ENCODE measurements around the gene NAAA. TPM values are rescaled to one million over a fixed set of nuclear protein-coding genes. Genes with fewer than 3 reads are reported as not detected.

The NAAA gene
- total and polyA plus RNA-seq, 2 donors (not counting 1 experiment from before 2014, with no cell fraction given): 51.4 to 55.2 TPM

- no peak overlapping the region for H3K4me2 ChIP-seq (replicated peaks; ENCODE audit: low read depth, low read length, poor library complexity, severe bottlenecking)
- H3K4me1 ChIP-seq (ENCODE audit: control insufficient read depth in 2 of 2, insufficient read depth in 2 of 2, low read length in 2 of 2): no peaks in the 10 kb centered on the region
- intact Hi-C loops (cut with micrococcal nuclease): no loop called here
- no peaks in the 10 kb centered on the region for H3K9me3 Mint-ChIP-seq (ENCODE audit: insufficient read depth)
- peaks cover 0 to 66% of the 10 kb centered on the region in 2 experiments for H3K36me3 ChIP-seq (replicated peaks in 1 of 2; ENCODE audit: control extremely low read depth in 1 of 2, control insufficient read depth in 1 of 2, extremely low read depth in 1 of 2, insufficient read depth in 2 of 2, low read length in 1 of 2)
- H4K20me1 ChIP-seq (ENCODE audit: control insufficient read depth, insufficient read depth, low read length, poor library complexity, severe bottlenecking): no peaks in the 10 kb centered on the region
- no peak overlapping the region for H3K9ac ChIP-seq (ENCODE audit: low read length)
- no peak for ATAC-seq (ENCODE audit: low read depth)
- no peak overlapping the region for H3K27ac ChIP-seq (ENCODE audit: low read length in 2 of 2)
- H3K4me3 ChIP-seq (ENCODE audit: control extremely low read depth in 1 of 5, extremely low read depth in 1 of 5, insufficient read depth in 1 of 5, low read depth in 2 of 5, low read length in 4 of 5): no peak overlapping the region
- POLR2A ChIA-PET: no interaction called here
- no peak overlapping the region for H3K27ac Mint-ChIP-seq
- no peaks in the 10 kb centered on the region for H3K79me2 ChIP-seq (ENCODE audit: control insufficient read depth, insufficient read depth, low read length)
- no peak overlapping the region for H3K4me3 Mint-ChIP-seq
- no peak for TF ChIP-seq EZH2 (IDR thresholded peaks at IDR 0.05; ENCODE audit: borderline replicate concordance, insufficient read depth, low read depth, low read length, poor library complexity, severe bottlenecking)
- no peak for TF ChIP-seq CTCF (IDR thresholded peaks at IDR 0.05)
- no peaks in the 10 kb centered on the region for H3K27me3 ChIP-seq (replicated peaks in 1 of 4; ENCODE audit: control extremely low read depth in 1 of 4, control insufficient read depth in 3 of 4, insufficient read depth in 4 of 4, low read length in 3 of 4)
- H2AFZ ChIP-seq (ENCODE audit: insufficient read depth, low read depth, low read length, poor library complexity, severe bottlenecking): no peak overlapping the region
- CTCF ChIA-PET: no interaction called here
- no CpG with 5 or more reads among the region's 2 CpGs for WGBS (ENCODE audit: insufficient coverage)
- DNase-seq: no peak
- H3K4me1 Mint-ChIP-seq: no peaks in the 10 kb centered on the region
- no peaks in the 10 kb centered on the region for H3K27me3 Mint-ChIP-seq
- no peaks in the 10 kb centered on the region for H3K9me3 ChIP-seq (ENCODE audit: control extremely low read depth in 1 of 3, control insufficient read depth in 2 of 3, insufficient read depth in 1 of 3, low read length in 2 of 3)
Measured at GRCh38 chr4:75921910-75922309, 18.9 kb downstream of the NAAA start.

GRCh38 chr4:75920327-75920726 lies 20.5 kb downstream of the NAAA start:
- Histone ChIP-seq H3K9me3 (ENCODE audit: control extremely low read depth in 1 of 3, control insufficient read depth in 2 of 3, insufficient read depth in 1 of 3, low read length in 2 of 3) (no peaks in the 10 kb centered on the region), H3K36me3 (replicated peaks in 1 of 2; ENCODE audit: control extremely low read depth in 1 of 2, control insufficient read depth in 1 of 2, extremely low read depth in 1 of 2, insufficient read depth in 2 of 2, low read length in 1 of 2) (peaks cover 0 to 69% of the 10 kb centered on the region in 2 experiments), H3K27me3 (replicated peaks in 1 of 4; ENCODE audit: control extremely low read depth in 1 of 4, control insufficient read depth in 3 of 4, insufficient read depth in 4 of 4, low read length in 3 of 4) (no peaks in the 10 kb centered on the region), H3K4me3 (ENCODE audit: control extremely low read depth in 1 of 5, extremely low read depth in 1 of 5, insufficient read depth in 1 of 5, low read depth in 2 of 5, low read length in 4 of 5) (no peak overlapping the region), H3K9ac (ENCODE audit: low read length) (no peak overlapping the region), H2AFZ (ENCODE audit: insufficient read depth, low read depth, low read length, poor library complexity, severe bottlenecking) (no peak overlapping the region), H3K79me2 (ENCODE audit: control insufficient read depth, insufficient read depth, low read length) (no peaks in the 10 kb centered on the region), H3K27ac (ENCODE audit: low read length in 2 of 2) (no peak overlapping the region), H4K20me1 (ENCODE audit: control insufficient read depth, insufficient read depth, low read length, poor library complexity, severe bottlenecking) (no peaks in the 10 kb centered on the region), H3K4me2 (replicated peaks; ENCODE audit: low read depth, low read length, poor library complexity, severe bottlenecking) (no peak overlapping the region), H3K4me1 (ENCODE audit: control insufficient read depth in 2 of 2, insufficient read depth in 2 of 2, low read length in 2 of 2) (no peaks in the 10 kb centered on the region)
- Mint-ChIP-seq H3K27me3 (no peaks in the 10 kb centered on the region), H3K4me1 (no peaks in the 10 kb centered on the region), H3K4me3 (no peak overlapping the region), H3K27ac (no peak overlapping the region), H3K9me3 (ENCODE audit: insufficient read depth) (no peaks in the 10 kb centered on the region)
- no peak for ATAC-seq (ENCODE audit: low read depth)
- ChIA-PET POLR2A (no interaction called here), CTCF (no interaction called here)
- TF ChIP-seq CTCF (IDR thresholded peaks at IDR 0.05) (no peak), EZH2 (IDR thresholded peaks at IDR 0.05; ENCODE audit: borderline replicate concordance, insufficient read depth, low read depth, low read length, poor library complexity, severe bottlenecking) (no peak)
- intact Hi-C loops (cut with micrococcal nuclease): no loop called here
- 100% methylated on average over 4 of the region's 4 CpGs for WGBS (ENCODE audit: insufficient coverage)
- DNase-seq: no peak
